ENCODE results near the gene CMTM7.

- TF ChIP-seq, protein P1, sequence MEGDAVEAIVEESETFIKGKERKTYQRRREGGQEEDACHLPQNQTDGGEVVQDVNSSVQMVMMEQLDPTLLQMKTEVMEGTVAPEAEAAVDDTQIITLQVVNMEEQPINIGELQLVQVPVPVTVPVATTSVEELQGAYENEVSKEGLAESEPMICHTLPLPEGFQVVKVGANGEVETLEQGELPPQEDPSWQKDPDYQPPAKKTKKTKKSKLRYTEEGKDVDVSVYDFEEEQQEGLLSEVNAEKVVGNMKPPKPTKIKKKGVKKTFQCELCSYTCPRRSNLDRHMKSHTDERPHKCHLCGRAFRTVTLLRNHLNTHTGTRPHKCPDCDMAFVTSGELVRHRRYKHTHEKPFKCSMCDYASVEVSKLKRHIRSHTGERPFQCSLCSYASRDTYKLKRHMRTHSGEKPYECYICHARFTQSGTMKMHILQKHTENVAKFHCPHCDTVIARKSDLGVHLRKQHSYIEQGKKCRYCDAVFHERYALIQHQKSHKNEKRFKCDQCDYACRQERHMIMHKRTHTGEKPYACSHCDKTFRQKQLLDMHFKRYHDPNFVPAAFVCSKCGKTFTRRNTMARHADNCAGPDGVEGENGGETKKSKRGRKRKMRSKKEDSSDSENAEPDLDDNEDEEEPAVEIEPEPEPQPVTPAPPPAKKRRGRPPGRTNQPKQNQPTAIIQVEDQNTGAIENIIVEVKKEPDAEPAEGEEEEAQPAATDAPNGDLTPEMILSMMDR (IDR thresholded peaks at IDR 0.05) = no peak
- no peak for TF ChIP-seq POLR2A (IDR thresholded peaks at IDR 0.05)
Measured at GRCh38 chr3:32498992-32499391, 107.3 kb downstream of the CMTM7 start.

Measured in adrenal gland (tissue), 5 donors.